Esophagus squamous epithelium (tissue), 4 donors: ENCODE results near the gene ZNF280A.

ENCODE experiments used
- POLR2A ChIP-seq, 4 donors: fragments of 450-650 bp; IDR thresholded peaks; one replicate each; pipeline ENCODE4 v1.6.1; 2017; ENCODE audit warnings: antibody characterized with exemption in 4 of 4, mild to moderate bottlenecking in 4 of 4, moderate library complexity in 3 of 4
- TF ChIP-seq, protein P1 (sequence below), 6 experiments: fragments of 450-650 bp in 4 of 6; fragments of 200-600 bp in 2 of 6; sonication (generic) in 2 of 6; IDR thresholded peaks; one replicate each; pipeline ENCODE4 v1.5.1; 2016 to 2019; ENCODE audit warnings: antibody characterized with exemption in 6 of 6, mild to moderate bottlenecking in 4 of 6, moderate library complexity in 4 of 6

DNA sequence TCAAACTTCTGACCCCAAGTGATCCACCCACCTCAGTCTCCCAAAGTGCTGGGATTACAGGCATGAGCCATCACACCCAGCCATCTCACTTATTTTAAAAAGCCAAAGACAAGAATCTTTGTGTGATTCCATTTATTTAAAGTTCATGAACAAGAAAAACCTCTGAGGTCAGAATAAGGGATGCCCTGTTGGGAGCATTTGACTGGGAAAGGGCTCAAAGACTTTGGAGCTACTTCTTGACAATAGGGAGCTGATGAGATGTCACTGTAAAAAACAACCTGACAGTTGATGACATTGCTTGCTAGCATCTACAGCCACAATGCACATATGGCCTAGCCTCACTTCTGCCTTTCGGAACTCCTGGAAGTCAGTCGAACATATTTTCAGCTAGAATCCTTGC lies 6.5 kb downstream of the ZNF280A start:
- TF ChIP-seq POLR2A (IDR thresholded peaks at IDR 0.05): no peak
- TF ChIP-seq, protein P1, sequence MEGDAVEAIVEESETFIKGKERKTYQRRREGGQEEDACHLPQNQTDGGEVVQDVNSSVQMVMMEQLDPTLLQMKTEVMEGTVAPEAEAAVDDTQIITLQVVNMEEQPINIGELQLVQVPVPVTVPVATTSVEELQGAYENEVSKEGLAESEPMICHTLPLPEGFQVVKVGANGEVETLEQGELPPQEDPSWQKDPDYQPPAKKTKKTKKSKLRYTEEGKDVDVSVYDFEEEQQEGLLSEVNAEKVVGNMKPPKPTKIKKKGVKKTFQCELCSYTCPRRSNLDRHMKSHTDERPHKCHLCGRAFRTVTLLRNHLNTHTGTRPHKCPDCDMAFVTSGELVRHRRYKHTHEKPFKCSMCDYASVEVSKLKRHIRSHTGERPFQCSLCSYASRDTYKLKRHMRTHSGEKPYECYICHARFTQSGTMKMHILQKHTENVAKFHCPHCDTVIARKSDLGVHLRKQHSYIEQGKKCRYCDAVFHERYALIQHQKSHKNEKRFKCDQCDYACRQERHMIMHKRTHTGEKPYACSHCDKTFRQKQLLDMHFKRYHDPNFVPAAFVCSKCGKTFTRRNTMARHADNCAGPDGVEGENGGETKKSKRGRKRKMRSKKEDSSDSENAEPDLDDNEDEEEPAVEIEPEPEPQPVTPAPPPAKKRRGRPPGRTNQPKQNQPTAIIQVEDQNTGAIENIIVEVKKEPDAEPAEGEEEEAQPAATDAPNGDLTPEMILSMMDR (IDR thresholded peaks at IDR 0.05): no peak
